Cerebellar nuclear complex (tissue), 1 donor: Measurements from ENCODE around the gene XPOT.
A peak's percentile ranks its signal among the peaks of the same experiment; 100 is the strongest.
"Not testable (repeated sequence)": the region's sequence is repeated elsewhere in the genome, so short reads cannot be mapped to it uniquely, and the experiment has no call there.

ENCODE experiments used
- DNase-seq, 2 experiments: peaks; one replicate each; lab custom pipeline; 2025; lab: John Stamatoyannopoulos, UW

XPOT gene

GRCh38 chr12:64403707-64404469 lies at the start of gene XPOT:
Gene XPOT (plus strand): TSS chr12:64404392. CDS start chr12:64410036, 5,644 bp downstream.
- peak; percentile 37 to 69 for DNase-seq

- not testable (repeated sequence) for DNase-seq
These were observed 48.0 kb upstream of the XPOT start for GRCh38 chr12:64356209-64356608.

GRCh38 chr12:64361173-64361572 lies 43.0 kb upstream of the XPOT start:
- DNase-seq, result not testable (repeated sequence)

GRCh38 chr12:64362721-64363305 lies 41.4 kb upstream of the XPOT start:
- DNase-seq, result no peak

- no peak for DNase-seq
These were observed 20.5 kb upstream of the XPOT start for GRCh38 chr12:64383675-64384074.

- DNase-seq, result no peak
These were observed 19.2 kb upstream of the XPOT start for GRCh38 chr12:64385019-64385418.

GRCh38 chr12:64385468-64385867 lies 18.7 kb upstream of the XPOT start:
- DNase-seq, result no peak

- DNase-seq, result no peak
These were observed 16.9 kb upstream of the XPOT start for GRCh38 chr12:64387197-64387816.

GRCh38 chr12:64389154-64389553 lies 15.0 kb upstream of the XPOT start:
- no peak for DNase-seq

GRCh38 chr12:64390275-64390851 lies 13.8 kb upstream of the XPOT start, which contains the start of gene C12orf56:
Gene C12orf56 (minus strand): TSS chr12:64390758. CDS start chr12:64390565, 193 bp downstream.
- DNase-seq, result no peak

- DNase-seq, result no peak
These were observed 12.0 kb upstream of the XPOT start for GRCh38 chr12:64392221-64392620.

GRCh38 chr12:64395739-64396138 lies 8.5 kb upstream of the XPOT start:
- DNase-seq, result no peak

GRCh38 chr12:64400041-64400440 lies 4.2 kb upstream of the XPOT start:
- DNase-seq, result no peak

- no peak for DNase-seq
These were observed 2.0 kb upstream of the XPOT start for GRCh38 chr12:64402181-64402580.

- DNase-seq, result no peak
These were observed 471 bp downstream of the XPOT start for GRCh38 chr12:64404470-64405256.

GRCh38 chr12:64407342-64408223 lies 3.4 kb downstream of the XPOT start:
- DNase-seq, result no peak

GRCh38 chr12:64411427-64411826 lies 7.2 kb downstream of the XPOT start:
- DNase-seq, result no peak

- DNase-seq, result no peak
These were observed 8.3 kb downstream of the XPOT start for GRCh38 chr12:64412459-64412858.

- no peak for DNase-seq
These were observed 9.7 kb downstream of the XPOT start for GRCh38 chr12:64413884-64414283.

GRCh38 chr12:64418209-64418608 lies 14.0 kb downstream of the XPOT start:
- no peak for DNase-seq

GRCh38 chr12:64419696-64420095 lies 15.5 kb downstream of the XPOT start:
- no peak for DNase-seq
